HepG2 (cell line): ENCODE data around the gene CABLES2. TPM values are rescaled to one million over a fixed set of nuclear protein-coding genes. Genes with fewer than 3 reads are reported as not detected.

ENCODE experiments used
- AGO2 ChIP-seq: fragments of 200-400 bp; formaldehyde crosslinking; optimal IDR thresholded peaks from 2 replicates; pipeline ENCODE3; 2017; ENCODE audit warnings: mild to moderate bottlenecking, low read depth, low read length, moderate library complexity
- ARID3A ChIP-seq: IDR thresholded peaks from 2 replicates; pipeline ENCODE4 v1.6.1; 2012; ENCODE audit warnings: low read depth, low read length, improper control_type of control experiment
- FOSL1 ChIP-seq: sonication (generic); formaldehyde crosslinking; IDR thresholded peaks from 2 replicates; pipeline ENCODE4 v1.9.0; 2021; ENCODE audit warnings: missing genetic modification reagents, borderline replicate concordance
- GATAD1 ChIP-seq: IDR thresholded peaks from 2 replicates; pipeline ENCODE4 v1.6.1; 2016; ENCODE audit warnings: missing genetic modification reagents, missing compliant biosample characterization
- HNF4A ChIP-seq: sonication (generic); formaldehyde crosslinking; IDR thresholded peaks from 2 replicates; pipeline ENCODE4 v1.4.0; 2020; ENCODE audit warnings: missing genetic modification reagents
- HNRNPL ChIP-seq: fragments of 200-400 bp; formaldehyde crosslinking; IDR thresholded peaks from 2 replicates; pipeline ENCODE4 v1.6.1; 2017; ENCODE audit warnings: mild to moderate bottlenecking, low read depth, low read length
- JDP2 ChIP-seq: sonication (generic); formaldehyde crosslinking; IDR thresholded peaks from 2 replicates; pipeline ENCODE4 v1.8.1; 2022; ENCODE audit warnings: missing genetic modification reagents, borderline replicate concordance
- KDM5B ChIP-seq: sonication (generic); formaldehyde crosslinking; IDR thresholded peaks from 2 replicates; pipeline ENCODE4 v1.4.0; 2020; ENCODE audit warnings: missing genetic modification reagents, mild to moderate bottlenecking, borderline replicate concordance
- NCOA2 ChIP-seq: sonication (generic); formaldehyde crosslinking; IDR thresholded peaks from 2 replicates; pipeline ENCODE4 v1.8.0; 2022; ENCODE audit warnings: inconsistent platforms
- NR0B2 ChIP-seq: sonication (generic); formaldehyde crosslinking; IDR thresholded peaks from 2 replicates; pipeline ENCODE4 v1.4.0; 2020; ENCODE audit warnings: mild to moderate bottlenecking, missing genetic modification reagents
- PRDM15 ChIP-seq: sonication (generic); formaldehyde crosslinking; IDR thresholded peaks from 2 replicates; pipeline ENCODE4 v1.4.0; 2020; ENCODE audit warnings: missing genetic modification reagents
- RAD21 ChIP-seq: fragments of 450-650 bp; formaldehyde crosslinking; IDR thresholded peaks from 2 replicates; pipeline ENCODE4 v1.5.0; 2020; ENCODE audit warnings: mild to moderate bottlenecking
- RCOR2 ChIP-seq: IDR thresholded peaks from 2 replicates; pipeline ENCODE4 v1.6.1; 2016; ENCODE audit warnings: missing biosample characterization, missing genetic modification reagents
- RXRA ChIP-seq: sonication (generic); formaldehyde crosslinking; IDR thresholded peaks from 2 replicates; pipeline ENCODE4 v1.5.1; 2020; ENCODE audit warnings: missing genetic modification reagents
- SP1 ChIP-seq, 2 experiments: fragments of 450-650 bp in 1 of 2; sonication (generic) in 1 of 2; formaldehyde crosslinking in 1 of 2; IDR thresholded peaks; 2 replicates each; pipeline versions ENCODE4 v1.4.0 to v1.6.1; 2016 to 2020; ENCODE audit warnings: missing genetic modification reagents in 1 of 2
- ZMYM2 ChIP-seq: sonication (generic); formaldehyde crosslinking; IDR thresholded peaks from 2 replicates; pipeline ENCODE4 v1.8.0; 2022; ENCODE audit warnings: mild to moderate bottlenecking, missing genetic modification reagents
- ZMYM3 ChIP-seq: sonication (generic); formaldehyde crosslinking; IDR thresholded peaks from 2 replicates; pipeline ENCODE4 v1.5.1; 2020; ENCODE audit warnings: mild to moderate bottlenecking, missing genetic modification reagents
- ZNF160 ChIP-seq: sonication (generic); formaldehyde crosslinking; IDR thresholded peaks from 2 replicates; pipeline ENCODE4 v1.8.0; 2022; ENCODE audit warnings: mild to moderate bottlenecking, inconsistent platforms, missing genetic modification reagents
- ZNF335 ChIP-seq: sonication (generic); formaldehyde crosslinking; IDR thresholded peaks from 2 replicates; pipeline ENCODE4 v1.4.0; 2020; ENCODE audit warnings: missing genetic modification reagents
- ZNF33B ChIP-seq: sonication (generic); formaldehyde crosslinking; IDR thresholded peaks from 2 replicates; pipeline ENCODE4 v1.5.1; 2020; ENCODE audit warnings: mild to moderate bottlenecking, missing genetic modification reagents
- ZNF468 ChIP-seq: sonication (generic); formaldehyde crosslinking; IDR thresholded peaks from 2 replicates; pipeline ENCODE4 v1.8.0; 2022; ENCODE audit warnings: mild to moderate bottlenecking, moderate library complexity, missing genetic modification reagents
- ZNF547 ChIP-seq: sonication (generic); formaldehyde crosslinking; IDR thresholded peaks from 2 replicates; pipeline ENCODE4 v1.5.1; 2020; ENCODE audit warnings: mild to moderate bottlenecking, missing genetic modification reagents
- ZNF724P ChIP-seq: sonication (generic); formaldehyde crosslinking; IDR thresholded peaks from 2 replicates; pipeline ENCODE4 v1.8.0; 2022; ENCODE audit warnings: missing genetic modification reagents, borderline replicate concordance
- polyA plus RNA-seq, 8 experiments: library from polyadenylated mRNA; depleted of rRNA in 3 of 8; stranded (reverse) in 7 of 8; unstranded in 1 of 8; fragments of >200 nt; fragmentation: Illumina TruSeq in 4 of 8; extraction: Trizol in 4 of 8; gene quantifications; 2 replicates each; pipeline versions ENCODE4 v1.2.1 to v1.2.3, GENCODE V29; 2011 to 2016; ENCODE audit warnings: low read depth in 4 of 8, missing spikeins in 1 of 8, mixed read lengths in 1 of 8; ENCODE audit not compliant: insufficient read depth in 1 of 8
- total RNA-seq, 5 experiments: library from RNA; depleted of rRNA; stranded (reverse); fragments of >200 nt; fragmentation: Illumina TruSeq; extraction: Trizol; gene quantifications; 2 replicates each; pipeline ENCODE4 v1.2.3, GENCODE V29; 2016; ENCODE audit warnings: low read depth in 1 of 5

CABLES2 gene
- total and polyA plus RNA-seq, 2 of the 13 experiments (the other 11 are each of a cell fraction or from before 2014, with no cell fraction given): 5.2 to 9.7 TPM

- no peak for TF ChIP-seq ZNF33B (CRISPR knock-in tag)
- TF ChIP-seq GATAD1 (CRISPR knock-in tag): no peak
- TF ChIP-seq HNRNPL: no peak; the same call in 1 of the 2 replicates
- no peak for TF ChIP-seq JDP2 (CRISPR knock-in tag)
- no peak for TF ChIP-seq RCOR2 (CRISPR knock-in tag)
- TF ChIP-seq NCOA2 (CRISPR knock-in tag): no peak
- TF ChIP-seq KDM5B: 0 out of 2 replicates have a peak, but pooled peaks have one; percentile 20
- TF ChIP-seq NR0B2 (CRISPR knock-in tag): 0 out of 2 replicates have a peak, but pooled peaks have one; percentile 37
- TF ChIP-seq SP1 (IDR thresholded peaks at IDR 0.05): no peak
- TF ChIP-seq SP1 (CRISPR knock-in tag; IDR thresholded peaks at IDR 0.05): no peak
- TF ChIP-seq PRDM15 (CRISPR knock-in tag): no peak
- TF ChIP-seq ZMYM2 (CRISPR knock-in tag): no peak
- no peak for TF ChIP-seq ZNF724P (CRISPR knock-in tag)
- 0 out of 2 replicates have a peak, but pooled peaks have one; percentile 12 for TF ChIP-seq RAD21 (CRISPR knock-in tag)
- TF ChIP-seq ZMYM3 (CRISPR knock-in tag): peak; percentile 81
- TF ChIP-seq HNF4A: peak; percentile 44; the same call in 1 of the 2 replicates
- TF ChIP-seq ARID3A: no peak
- TF ChIP-seq RXRA (CRISPR knock-in tag): peak; percentile 33; the same call in 1 of the 2 replicates
- no peak for TF ChIP-seq ZNF468 (CRISPR knock-in tag)
- TF ChIP-seq ZNF547 (CRISPR knock-in tag): no peak
- 0 out of 2 replicates have a peak, but pooled peaks have one; percentile 27 for TF ChIP-seq FOSL1 (CRISPR knock-in tag)
- no peak for TF ChIP-seq ZNF335
- peak; percentile 90 for TF ChIP-seq AGO2
- TF ChIP-seq ZNF160 (CRISPR knock-in tag): no peak
Observed at GRCh38 chr20:62350098-62350628, 56.9 kb downstream of the CABLES2 start (continued).
